CD4-positive, alpha-beta T cell treated with Interleukin-2 at 100 ng/mL for 4 hours (primary cell): ENCODE results near the gene HTT.

ENCODE experiments used
- DNase-seq: peaks from one replicate; pipeline ENCODE4 v3.0.0-alpha.2; 2020; ENCODE audit warnings: low spot score

The HTT gene

DNA sequence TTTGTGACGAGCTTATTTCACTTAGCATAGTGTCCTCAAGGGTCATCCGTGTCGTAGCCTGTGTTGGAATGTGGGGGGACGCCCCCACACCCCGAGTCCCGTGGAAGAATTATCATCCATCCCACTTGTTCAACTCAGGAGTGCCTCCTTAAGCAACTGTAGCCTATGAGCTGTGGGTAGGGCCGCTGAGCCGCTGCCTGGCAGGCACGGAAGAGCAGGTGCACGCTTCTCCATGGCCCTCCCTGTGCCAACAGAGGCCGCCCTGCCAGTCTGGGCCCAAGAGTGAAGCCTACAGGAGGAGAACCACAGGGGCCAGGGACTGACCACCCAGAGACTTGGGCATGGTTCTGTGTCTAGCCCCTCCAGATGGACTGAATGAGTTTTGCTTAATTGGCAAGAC is 216.0 kb downstream of the HTT start:
- no peak for DNase-seq

DNA sequence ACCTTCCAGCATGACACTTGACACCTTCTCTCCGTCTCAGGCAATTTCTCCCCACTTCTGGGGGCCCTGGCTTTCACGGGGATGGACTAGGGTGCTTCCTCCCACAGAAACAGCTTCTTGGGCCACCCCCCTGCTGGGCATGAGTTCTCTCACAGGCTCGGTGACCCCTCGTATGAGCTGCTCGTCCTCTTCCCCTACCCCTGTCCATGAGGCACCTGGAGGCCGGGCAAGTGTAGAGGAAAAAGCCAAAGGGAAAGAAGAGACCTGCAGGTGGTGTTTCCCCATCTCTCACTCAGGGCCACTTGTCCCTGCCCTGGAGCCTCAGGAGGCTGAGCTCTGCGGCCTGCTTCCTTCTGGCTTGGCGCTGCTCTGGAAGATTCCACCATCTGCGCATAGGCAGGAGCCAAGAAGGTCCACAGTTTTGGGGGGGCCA is 216.4 kb downstream of the HTT start:
- DNase-seq: no peak

DNA sequence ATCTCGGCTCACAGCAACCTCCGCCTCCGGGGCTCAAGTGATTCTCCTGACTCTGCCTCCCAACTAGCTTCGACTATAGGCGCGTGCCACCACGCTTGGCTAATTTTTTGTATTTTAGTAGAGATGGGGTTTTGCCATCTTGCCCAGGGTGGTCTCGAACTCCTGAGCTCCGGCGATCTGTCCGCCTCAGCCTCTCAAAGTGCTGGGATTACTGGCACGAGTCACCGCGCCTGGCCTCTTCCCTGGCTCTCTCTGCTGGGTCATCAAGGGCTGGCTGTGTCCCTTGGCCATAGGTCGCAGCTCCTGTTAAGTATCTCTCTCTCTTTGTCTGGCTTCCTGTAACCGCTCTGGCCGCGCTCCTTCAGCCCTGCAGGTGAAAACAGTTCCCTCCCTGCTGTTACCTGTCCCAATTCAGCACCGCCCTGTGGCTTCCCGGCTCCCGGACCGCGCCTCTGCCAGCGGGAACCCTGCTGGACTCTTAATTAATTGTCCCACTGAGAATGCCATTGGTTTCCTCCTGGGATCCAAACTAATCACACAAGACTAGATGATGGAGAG is 217.0 kb downstream of the HTT start:
- no peak for DNase-seq

DNA sequence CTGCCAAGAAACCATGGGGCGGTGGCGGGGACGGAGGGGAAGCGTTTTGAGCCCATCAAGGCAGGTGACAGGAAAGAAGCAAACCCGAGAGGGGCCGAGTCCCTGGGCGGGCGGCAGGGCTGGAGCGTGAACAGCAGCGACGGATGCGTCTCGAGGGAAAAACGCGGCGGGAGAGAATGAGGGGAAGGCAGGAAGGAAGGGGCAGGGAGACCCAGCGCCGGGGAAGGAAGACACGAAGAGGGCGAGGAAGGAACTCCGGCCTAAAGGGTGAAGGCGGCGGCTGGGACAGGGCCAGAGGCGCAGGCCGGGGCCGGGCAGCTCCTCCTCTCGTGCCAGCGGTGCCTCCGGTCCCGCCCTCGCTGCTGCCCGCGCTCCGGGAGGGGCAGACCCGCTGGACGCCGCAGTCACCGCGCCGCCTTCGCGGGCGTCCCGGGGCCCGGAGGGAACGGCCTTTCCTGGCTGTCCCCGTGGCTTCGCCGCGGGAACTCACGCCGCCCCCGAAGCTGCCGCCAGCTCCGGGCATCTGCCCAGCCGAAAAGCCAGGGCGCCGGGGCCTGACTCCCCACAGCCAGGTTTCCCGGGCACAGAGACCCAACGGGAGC is 217.6 kb downstream of the HTT start:
- no peak for DNase-seq

DNA sequence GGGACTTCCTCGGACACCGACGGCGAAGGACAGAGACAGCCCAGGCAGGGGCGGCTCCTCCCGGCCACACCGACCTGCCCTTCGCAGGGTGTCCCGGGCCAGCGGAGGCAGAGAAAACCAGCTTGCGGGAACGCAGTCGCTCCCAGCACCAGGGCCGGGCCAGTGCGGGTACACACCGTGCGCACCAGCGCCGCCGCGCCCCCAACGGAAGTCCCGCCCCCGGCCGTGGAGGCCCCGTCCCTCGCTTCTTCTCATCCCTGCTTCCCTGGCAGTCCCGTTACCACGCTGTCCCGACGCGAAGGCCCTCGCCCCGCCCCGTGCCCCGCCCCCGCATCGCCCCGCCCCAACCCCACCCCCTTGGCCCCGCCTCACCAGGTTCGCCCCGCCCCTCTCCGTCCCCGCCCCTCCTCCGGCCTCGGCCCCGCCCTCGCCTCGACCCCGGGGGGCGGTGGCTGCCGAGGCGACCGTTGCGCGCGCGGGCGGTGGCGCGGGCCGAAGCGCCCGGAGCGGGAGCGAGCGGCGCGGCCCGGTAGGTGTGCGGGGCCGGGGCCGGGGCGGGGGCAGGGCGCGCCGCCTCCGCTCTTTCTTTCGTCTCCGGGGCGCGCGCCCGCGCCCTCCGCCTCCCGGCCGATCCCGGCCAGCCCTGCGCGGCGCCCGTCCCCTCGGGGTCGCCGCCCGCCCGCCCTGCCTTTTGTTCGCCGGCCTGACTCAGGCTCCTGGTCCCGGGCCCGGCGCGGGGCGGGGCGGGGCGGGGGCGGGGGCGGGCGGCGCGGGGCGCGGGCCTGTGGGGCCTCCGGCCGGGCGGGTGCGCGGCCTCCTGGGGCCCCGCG is 218.3 kb downstream of the HTT start, which contains the start of gene RGS12:
TSS of gene RGS12 (plus strand) at position 451 of the 830 bp plus-strand sequence. CDS start 23,150 bp downstream, outside the sequence.
- DNase-seq: peak; percentile 87
